T-helper 22 cell (primary cell): ENCODE measurements around the gene EFHC1.
"Not testable (repeated sequence)": the region's sequence is repeated elsewhere in the genome, so short reads cannot be mapped to it uniquely, and the experiment has no call there.

ENCODE experiments used
- DNase-seq: peaks from one replicate; pipeline ENCODE4 v3.0.0-alpha.2; 2020; ENCODE audit warnings: low read depth

The EFHC1 gene

GRCh38 chr6:52438926-52439325 lies 18.8 kb downstream of the EFHC1 start:
- DNase-seq = no peak

GRCh38 chr6:52454556-52454955 lies 34.4 kb downstream of the EFHC1 start:
- DNase-seq = no peak

- no peak for DNase-seq
Observed at GRCh38 chr6:52457096-52457495, 37.0 kb downstream of the EFHC1 start.

GRCh38 chr6:52461194-52461593 lies 41.1 kb downstream of the EFHC1 start:
- DNase-seq = not testable (repeated sequence)

GRCh38 chr6:52474173-52474572 lies 54.0 kb downstream of the EFHC1 start:
- DNase-seq = no peak

- no peak for DNase-seq
Observed at GRCh38 chr6:52475307-52475706, 55.2 kb downstream of the EFHC1 start.

- no peak for DNase-seq
Observed at GRCh38 chr6:52482903-52483670, 62.9 kb downstream of the EFHC1 start.

- DNase-seq = no peak
Observed at GRCh38 chr6:52483671-52484003, 63.5 kb downstream of the EFHC1 start.

GRCh38 chr6:52489881-52490280 lies 69.7 kb downstream of the EFHC1 start:
- DNase-seq = no peak

GRCh38 chr6:52491203-52492069 lies 71.3 kb downstream of the EFHC1 start:
- no peak for DNase-seq

GRCh38 chr6:52493669-52494068 lies 73.5 kb downstream of the EFHC1 start:
- no peak for DNase-seq

- DNase-seq = no peak
Observed at GRCh38 chr6:52494298-52495072, 74.3 kb downstream of the EFHC1 start.

- no peak for DNase-seq
Observed at GRCh38 chr6:52495922-52496321, 75.8 kb downstream of the EFHC1 start.

GRCh38 chr6:52496631-52497030 lies 76.5 kb downstream of the EFHC1 start:
- no peak for DNase-seq

GRCh38 chr6:52497652-52498408 lies 77.7 kb downstream of the EFHC1 start:
- DNase-seq = no peak

- DNase-seq = no peak
Observed at GRCh38 chr6:52498538-52499017, 78.4 kb downstream of the EFHC1 start.

GRCh38 chr6:52499026-52499425 lies 78.9 kb downstream of the EFHC1 start:
- DNase-seq = no peak

GRCh38 chr6:52499681-52500236 lies 79.6 kb downstream of the EFHC1 start:
- no peak for DNase-seq

- no peak for DNase-seq
Observed at GRCh38 chr6:52500238-52501129, 80.3 kb downstream of the EFHC1 start.

- DNase-seq = no peak
Observed at GRCh38 chr6:52502306-52503029, 82.3 kb downstream of the EFHC1 start.
